Measurements from ENCODE around the gene IL1A. TPM values are rescaled to one million over a fixed set of nuclear protein-coding genes. Genes with fewer than 3 reads are reported as not detected.

Gene IL1A
- total and polyA plus RNA-seq, 9 of the 15 experiments (the other 6 are each of a cell fraction or from before 2014, with no cell fraction given): 0.03 to 0.27 (median 0.14) TPM; not detected in 2

DNA sequence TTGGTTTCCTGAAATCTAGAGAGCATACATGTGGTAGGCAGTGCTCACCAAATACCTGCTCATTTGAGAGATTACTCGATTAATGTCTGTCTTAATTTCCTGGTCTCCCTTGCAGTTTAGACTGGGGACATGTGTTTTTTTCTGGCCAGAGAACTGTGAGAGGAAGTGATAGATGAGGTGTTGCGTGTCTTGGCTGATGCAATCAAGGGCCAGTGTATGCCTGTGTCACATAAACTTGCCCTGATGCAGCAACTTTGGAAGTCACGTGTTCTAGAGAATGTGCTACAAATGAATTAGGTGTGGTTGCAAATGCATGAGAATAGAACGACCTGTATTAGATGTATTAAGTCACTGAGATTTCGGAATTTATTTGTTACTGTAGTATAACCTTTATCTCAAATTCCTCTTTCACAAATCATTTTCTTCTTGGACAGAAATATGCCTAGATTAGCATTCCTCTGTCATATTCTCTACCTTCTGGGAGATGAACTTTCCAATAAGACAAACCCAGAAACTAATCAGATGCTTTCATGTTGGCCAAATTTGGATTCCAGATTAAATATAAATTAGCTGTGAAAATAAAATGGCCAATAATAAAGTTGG is 9.9 kb upstream of the IL1A start (continued):
- peak; percentile 94 for TF ChIP-seq JUND (IDR thresholded peaks at IDR 0.05; ENCODE audit: borderline replicate concordance, low read depth, low read length)
- TF ChIP-seq JUND (tag; IDR thresholded peaks at IDR 0.05; ENCODE audit: borderline replicate concordance, low read depth, low read length): peak; percentile 96
- TF ChIP-seq FOXM1 (IDR thresholded peaks at IDR 0.05; ENCODE audit: low read depth): no peak
- no peak for TF ChIP-seq FOXM1 (CRISPR knock-in tag; IDR thresholded peaks at IDR 0.05; ENCODE audit: low read depth)
- TF ChIP-seq BDP1 (IDR thresholded peaks at IDR 0.05; ENCODE audit: insufficient read depth, insufficient read length): no peak
- peak; percentile 95 for TF ChIP-seq ZNF589 (CRISPR knock-in tag; IDR thresholded peaks at IDR 0.05; ENCODE audit: low read depth)
- TF ChIP-seq EGR1 (conservative IDR thresholded peaks at IDR 0.05): no peak
- no peak for TF ChIP-seq WHSC1 (IDR thresholded peaks at IDR 0.05; ENCODE audit: low read length)
- peak; percentile 97 for TF ChIP-seq NBN (IDR thresholded peaks at IDR 0.05; ENCODE audit: low read depth)
- TF ChIP-seq ZNF24 (IDR thresholded peaks at IDR 0.05): peak; percentile 73; the same call in 1 of the 2 replicates
- TF ChIP-seq HSF4 (CRISPR knock-in tag; IDR thresholded peaks at IDR 0.05; ENCODE audit: borderline replicate concordance): peak; percentile 88; the same call in 1 of the 2 replicates
- peak; percentile 98 for TF ChIP-seq TOE1 (IDR thresholded peaks at IDR 0.05; ENCODE audit: borderline replicate concordance)
- no peak for TF ChIP-seq TOE1 (CRISPR knock-in tag; IDR thresholded peaks at IDR 0.05; ENCODE audit: borderline replicate concordance, low read depth)
- no peak for TF ChIP-seq NFYB (IDR thresholded peaks at IDR 0.05; ENCODE audit: extremely low read depth, insufficient read length)
- TF ChIP-seq TAF9B (IDR thresholded peaks at IDR 0.05; ENCODE audit: partially characterized antibody): peak; percentile 89
- TF ChIP-seq, protein P1, sequence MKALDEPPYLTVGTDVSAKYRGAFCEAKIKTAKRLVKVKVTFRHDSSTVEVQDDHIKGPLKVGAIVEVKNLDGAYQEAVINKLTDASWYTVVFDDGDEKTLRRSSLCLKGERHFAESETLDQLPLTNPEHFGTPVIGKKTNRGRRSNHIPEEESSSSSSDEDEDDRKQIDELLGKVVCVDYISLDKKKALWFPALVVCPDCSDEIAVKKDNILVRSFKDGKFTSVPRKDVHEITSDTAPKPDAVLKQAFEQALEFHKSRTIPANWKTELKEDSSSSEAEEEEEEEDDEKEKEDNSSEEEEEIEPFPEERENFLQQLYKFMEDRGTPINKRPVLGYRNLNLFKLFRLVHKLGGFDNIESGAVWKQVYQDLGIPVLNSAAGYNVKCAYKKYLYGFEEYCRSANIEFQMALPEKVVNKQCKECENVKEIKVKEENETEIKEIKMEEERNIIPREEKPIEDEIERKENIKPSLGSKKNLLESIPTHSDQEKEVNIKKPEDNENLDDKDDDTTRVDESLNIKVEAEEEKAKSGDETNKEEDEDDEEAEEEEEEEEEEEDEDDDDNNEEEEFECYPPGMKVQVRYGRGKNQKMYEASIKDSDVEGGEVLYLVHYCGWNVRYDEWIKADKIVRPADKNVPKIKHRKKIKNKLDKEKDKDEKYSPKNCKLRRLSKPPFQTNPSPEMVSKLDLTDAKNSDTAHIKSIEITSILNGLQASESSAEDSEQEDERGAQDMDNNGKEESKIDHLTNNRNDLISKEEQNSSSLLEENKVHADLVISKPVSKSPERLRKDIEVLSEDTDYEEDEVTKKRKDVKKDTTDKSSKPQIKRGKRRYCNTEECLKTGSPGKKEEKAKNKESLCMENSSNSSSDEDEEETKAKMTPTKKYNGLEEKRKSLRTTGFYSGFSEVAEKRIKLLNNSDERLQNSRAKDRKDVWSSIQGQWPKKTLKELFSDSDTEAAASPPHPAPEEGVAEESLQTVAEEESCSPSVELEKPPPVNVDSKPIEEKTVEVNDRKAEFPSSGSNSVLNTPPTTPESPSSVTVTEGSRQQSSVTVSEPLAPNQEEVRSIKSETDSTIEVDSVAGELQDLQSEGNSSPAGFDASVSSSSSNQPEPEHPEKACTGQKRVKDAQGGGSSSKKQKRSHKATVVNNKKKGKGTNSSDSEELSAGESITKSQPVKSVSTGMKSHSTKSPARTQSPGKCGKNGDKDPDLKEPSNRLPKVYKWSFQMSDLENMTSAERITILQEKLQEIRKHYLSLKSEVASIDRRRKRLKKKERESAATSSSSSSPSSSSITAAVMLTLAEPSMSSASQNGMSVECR (CRISPR knock-in tag; IDR thresholded peaks at IDR 0.05): no peak
- TF ChIP-seq, protein P2, sequence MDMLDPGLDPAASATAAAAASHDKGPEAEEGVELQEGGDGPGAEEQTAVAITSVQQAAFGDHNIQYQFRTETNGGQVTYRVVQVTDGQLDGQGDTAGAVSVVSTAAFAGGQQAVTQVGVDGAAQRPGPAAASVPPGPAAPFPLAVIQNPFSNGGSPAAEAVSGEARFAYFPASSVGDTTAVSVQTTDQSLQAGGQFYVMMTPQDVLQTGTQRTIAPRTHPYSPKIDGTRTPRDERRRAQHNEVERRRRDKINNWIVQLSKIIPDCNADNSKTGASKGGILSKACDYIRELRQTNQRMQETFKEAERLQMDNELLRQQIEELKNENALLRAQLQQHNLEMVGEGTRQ (CRISPR knock-in tag; IDR thresholded peaks at IDR 0.05): peak; percentile 88
- no peak for TF ChIP-seq RFX7 (CRISPR knock-in tag; IDR thresholded peaks at IDR 0.05)
- TF ChIP-seq MAFK (IDR thresholded peaks at IDR 0.05; ENCODE audit: low read length): peak; percentile 88
- TF ChIP-seq, protein P3, sequence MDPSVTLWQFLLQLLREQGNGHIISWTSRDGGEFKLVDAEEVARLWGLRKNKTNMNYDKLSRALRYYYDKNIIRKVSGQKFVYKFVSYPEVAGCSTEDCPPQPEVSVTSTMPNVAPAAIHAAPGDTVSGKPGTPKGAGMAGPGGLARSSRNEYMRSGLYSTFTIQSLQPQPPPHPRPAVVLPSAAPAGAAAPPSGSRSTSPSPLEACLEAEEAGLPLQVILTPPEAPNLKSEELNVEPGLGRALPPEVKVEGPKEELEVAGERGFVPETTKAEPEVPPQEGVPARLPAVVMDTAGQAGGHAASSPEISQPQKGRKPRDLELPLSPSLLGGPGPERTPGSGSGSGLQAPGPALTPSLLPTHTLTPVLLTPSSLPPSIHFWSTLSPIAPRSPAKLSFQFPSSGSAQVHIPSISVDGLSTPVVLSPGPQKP (CRISPR knock-in tag; IDR thresholded peaks at IDR 0.05): no peak
- TF ChIP-seq, protein P4, sequence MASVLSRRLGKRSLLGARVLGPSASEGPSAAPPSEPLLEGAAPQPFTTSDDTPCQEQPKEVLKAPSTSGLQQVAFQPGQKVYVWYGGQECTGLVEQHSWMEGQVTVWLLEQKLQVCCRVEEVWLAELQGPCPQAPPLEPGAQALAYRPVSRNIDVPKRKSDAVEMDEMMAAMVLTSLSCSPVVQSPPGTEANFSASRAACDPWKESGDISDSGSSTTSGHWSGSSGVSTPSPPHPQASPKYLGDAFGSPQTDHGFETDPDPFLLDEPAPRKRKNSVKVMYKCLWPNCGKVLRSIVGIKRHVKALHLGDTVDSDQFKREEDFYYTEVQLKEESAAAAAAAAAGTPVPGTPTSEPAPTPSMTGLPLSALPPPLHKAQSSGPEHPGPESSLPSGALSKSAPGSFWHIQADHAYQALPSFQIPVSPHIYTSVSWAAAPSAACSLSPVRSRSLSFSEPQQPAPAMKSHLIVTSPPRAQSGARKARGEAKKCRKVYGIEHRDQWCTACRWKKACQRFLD (CRISPR knock-in tag; IDR thresholded peaks at IDR 0.05): no peak
- TF ChIP-seq SIN3B (IDR thresholded peaks at IDR 0.05; ENCODE audit: low read depth): no peak
- TF ChIP-seq ZFX (CRISPR knock-in tag; IDR thresholded peaks at IDR 0.05): no peak

Measured in K562 (cell line).